GM21515 (cell line): ENCODE data around the gene ETS2.

Experiments used
- ATAC-seq: cut with Tn5 transposase; IDR thresholded peaks from one replicate; pipeline ENCODE4 v1.9.1; 2021; ENCODE audit not compliant: unreplicated experiment

The ETS2 gene

GRCh38 chr21:38800924-38801744 is 4.6 kb upstream of the ETS2 start:
- no peak for ATAC-seq

DNA sequence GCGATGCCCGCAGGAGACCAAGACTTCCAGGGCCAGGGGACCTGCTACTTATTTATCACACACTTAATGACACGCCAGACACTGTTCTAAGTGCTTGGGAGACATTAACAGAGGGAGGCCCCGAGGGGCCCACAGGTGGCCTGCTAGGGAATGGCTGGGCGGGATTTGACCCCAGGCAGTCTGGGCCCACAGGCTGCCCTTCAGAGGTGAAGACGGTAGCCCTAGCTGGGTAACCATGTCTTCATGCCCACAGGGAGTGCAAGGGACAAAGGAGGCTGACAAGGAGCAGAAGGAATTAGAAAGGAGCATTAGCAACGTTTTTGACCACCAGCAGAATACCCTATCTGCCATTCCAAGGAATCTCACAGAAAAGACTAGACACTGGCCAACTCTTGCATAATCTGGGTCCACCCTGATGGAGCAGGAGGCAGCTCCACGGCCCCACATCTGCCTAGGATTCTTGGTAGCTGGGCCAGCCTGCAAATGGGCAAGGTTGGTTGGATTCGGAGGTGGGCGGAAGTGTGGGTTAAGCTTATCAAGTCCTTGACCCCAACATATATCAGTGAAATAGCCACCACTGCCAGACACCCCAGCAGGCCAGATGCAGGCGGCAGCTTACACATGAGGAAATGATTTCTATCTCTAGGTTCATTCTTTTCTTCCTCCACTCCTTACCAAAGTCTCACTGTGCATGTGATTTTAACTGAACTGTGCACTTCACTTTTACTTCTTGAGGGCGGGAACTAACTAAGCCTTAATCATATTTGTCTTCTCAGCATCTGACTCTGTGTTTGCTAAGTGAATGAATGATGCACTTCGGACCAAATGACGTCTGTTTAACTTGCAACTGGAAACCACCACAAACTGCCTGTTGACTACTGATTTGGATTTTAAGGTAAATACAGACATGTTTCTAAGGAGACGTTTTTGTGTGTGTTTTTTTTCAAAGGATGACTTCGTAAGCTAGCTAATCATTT is 3.4 kb upstream of the ETS2 start:
- no peak for ATAC-seq

- ATAC-seq, result no peak
Observed at GRCh38 chr21:38803075-38803660, 2.6 kb upstream of the ETS2 start.

DNA sequence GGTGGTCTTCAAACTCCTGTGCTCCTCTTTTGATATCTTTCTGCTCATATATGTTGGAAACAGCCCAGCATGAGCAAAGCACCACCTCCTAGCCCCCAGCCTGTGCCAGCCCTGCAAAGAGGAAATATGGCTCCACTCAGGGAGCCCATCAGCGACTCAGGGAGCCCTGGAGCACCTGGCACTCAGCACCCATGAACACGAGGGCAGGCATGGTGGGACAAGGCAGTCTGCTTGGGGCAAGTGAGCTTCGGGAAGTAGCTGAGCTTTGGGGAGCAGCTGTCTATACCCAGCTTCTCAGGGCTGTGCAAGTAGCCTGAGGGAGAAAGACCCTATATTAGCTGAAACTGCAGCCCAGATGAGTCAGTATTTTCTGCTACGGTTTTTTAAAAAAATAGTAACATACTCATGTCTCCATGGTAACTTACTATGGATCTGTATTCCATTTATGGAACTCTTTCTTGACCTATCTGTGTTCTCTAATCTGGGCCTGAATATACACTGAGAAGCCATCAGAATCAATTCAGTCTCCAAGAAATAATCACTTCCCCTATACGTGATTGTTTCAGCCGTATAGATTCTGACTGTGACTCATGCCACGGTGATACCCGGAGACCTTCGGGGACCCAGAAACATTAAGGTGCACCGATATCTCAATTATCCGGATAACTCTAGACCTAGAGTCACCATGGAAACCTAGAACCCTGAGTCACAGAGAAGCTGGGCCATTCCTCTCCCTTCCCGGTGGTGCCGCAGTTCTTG is 1.5 kb upstream of the ETS2 start:
- no peak for ATAC-seq

DNA sequence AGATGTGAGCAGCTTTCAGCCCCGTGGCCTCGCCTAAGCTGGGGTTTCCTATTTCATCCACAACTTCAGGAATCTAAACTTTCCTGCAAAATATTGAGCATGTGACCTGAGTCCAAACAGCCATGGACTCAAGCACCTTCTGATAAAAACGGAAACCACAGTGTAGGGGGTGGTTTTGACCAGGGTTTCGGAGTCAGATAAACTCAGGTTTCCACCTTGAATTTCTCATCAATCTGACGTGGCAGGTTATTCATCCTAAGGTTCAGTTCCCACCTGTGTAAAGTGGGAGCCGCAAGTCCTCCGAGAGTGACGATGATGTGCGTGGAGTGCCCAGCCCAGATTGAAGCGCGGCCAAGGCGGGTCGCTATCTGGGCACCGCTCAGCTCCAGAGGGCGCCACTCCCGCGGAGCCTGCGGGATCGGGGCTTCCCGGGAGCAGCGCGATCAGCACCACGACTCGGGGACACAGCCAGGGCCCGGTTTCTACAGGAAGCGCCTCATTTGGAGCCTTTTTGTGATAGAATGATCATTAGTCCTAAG is 871 bp upstream of the ETS2 start:
- ATAC-seq, result peak; percentile 11

DNA sequence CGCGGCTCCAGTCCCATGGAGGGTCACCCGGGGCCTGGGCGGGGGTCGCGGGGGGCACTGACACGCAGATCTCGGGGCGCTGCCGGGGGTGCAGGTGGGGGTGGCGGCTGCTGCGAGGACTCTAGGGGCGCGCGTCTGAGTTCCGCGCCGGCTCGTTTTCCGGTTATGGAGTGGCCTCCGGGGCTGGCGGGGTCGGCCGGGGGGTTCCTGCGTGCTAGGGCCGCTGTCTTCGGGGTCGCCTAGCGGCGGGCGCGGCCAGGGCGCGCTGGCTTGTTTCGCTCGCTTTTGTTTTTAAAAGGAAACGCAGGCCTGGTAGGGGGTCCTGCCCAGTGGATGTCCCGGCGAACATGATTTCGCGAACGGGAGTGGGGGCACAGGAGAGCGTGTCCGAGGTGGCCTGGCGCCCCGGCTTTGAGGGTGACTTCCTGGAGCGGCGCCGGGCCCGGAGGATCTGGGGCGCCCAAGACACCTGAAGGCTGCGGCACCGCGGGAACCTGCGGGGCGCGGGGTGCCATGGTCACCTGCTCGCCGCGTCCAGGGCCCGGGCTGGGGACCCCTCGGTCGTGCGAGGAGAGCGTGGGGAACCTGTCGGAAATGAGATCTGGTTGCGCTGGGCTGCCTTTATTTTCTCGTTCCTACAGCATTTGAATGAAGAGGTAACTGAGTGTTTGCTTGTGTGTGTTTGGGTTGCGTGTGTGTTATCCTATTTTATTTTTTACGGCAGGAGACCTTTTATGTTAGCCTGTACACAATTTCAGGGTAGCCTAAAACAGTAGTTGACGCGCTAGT is 618 bp downstream of the ETS2 start:
- ATAC-seq, result no peak

GRCh38 chr21:38806942-38807284 is 1.2 kb downstream of the ETS2 start:
- no peak for ATAC-seq

DNA sequence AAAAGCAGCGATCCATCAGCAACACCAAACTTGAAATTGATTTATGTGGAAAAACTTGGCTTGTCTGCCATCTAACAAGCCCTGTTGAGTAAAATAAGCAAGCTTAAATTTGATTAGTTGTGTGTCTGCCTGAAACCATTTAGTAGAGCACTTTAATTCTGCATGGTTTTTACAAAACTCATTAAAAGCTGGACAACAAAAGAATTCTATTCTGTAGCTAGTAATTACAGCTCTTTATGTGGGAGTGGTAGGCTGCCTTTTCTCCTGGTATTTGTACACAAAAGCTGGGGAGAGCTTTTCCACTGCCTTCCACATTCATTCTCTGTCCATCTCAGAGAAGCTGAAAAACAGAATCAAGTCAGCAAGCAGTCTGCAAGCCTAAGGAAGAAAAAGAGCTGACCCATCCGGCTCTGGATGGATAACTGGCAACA is 1.7 kb downstream of the ETS2 start:
- no peak for ATAC-seq

GRCh38 chr21:38807986-38808385 is 2.3 kb downstream of the ETS2 start:
- no peak for ATAC-seq

DNA sequence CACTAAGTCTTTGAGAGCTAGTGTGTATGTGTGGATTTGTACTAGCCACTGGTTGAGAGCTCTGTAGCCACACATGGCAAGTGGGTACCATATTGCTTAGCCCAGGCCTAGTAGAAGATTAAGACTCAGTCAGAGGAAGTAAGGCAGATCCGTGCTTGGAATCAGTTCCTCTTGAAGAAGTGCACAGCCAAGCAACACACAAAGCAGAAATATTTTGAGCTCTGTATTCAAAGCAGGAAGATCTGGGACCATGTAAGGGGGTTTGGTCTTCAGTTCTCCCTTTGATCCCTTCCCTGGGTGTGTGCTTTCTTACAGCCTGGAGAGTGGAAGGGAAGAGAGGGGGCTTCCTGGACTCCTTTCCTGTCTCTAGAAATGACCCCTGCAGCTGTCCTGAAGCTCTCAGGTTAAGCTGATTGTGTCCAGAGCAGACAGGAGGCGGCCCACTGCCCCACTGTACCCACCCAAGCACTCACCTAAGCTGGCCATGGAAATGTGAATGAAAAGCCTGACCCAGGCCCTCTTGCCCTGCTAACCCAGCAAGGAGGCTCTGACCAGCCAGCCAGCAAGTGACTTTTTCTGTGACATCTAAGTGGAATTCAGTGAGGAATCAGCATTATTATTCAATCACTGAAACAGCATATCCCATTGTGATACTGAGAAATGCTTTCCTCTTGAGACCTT is 3.6 kb downstream of the ETS2 start:
- ATAC-seq, result no peak

- ATAC-seq, result no peak
Observed at GRCh38 chr21:38810034-38810825, 4.5 kb downstream of the ETS2 start.

DNA sequence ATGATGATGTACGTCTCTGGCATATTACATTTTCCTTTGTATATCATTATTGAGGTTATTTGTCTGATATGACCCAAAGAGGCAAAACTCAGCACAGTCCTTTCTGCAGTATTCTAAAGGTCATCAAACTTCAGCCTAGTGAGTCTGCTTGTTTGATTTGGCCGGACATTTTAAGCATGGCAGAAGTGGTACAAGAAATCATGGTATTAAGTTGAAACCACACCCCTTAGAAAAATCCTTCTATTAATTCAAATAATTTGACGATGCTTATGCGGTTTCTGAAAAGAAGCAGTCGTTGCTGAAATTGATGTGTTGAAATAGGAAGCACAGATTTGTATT is 5.1 kb downstream of the ETS2 start:
- ATAC-seq, result no peak

DNA sequence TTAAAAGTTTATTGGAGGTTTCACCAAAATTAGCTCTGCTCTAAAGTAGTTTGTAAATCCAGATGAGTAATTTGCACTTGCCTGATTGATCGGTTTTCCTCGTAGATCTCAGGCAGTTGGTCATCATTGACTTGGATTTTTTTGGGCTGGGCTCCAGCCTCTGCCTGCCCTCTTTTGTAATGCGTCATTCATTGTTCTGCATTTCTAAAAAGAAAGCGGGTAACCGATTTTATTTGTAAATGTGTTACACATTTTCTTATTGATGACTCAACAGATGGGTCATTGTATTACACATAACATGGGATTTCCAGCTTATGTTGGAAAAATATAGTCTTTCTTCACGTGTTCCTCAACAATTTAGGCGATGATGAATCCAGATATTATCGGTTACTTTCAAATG is 5.5 kb downstream of the ETS2 start:
- no peak for ATAC-seq

DNA sequence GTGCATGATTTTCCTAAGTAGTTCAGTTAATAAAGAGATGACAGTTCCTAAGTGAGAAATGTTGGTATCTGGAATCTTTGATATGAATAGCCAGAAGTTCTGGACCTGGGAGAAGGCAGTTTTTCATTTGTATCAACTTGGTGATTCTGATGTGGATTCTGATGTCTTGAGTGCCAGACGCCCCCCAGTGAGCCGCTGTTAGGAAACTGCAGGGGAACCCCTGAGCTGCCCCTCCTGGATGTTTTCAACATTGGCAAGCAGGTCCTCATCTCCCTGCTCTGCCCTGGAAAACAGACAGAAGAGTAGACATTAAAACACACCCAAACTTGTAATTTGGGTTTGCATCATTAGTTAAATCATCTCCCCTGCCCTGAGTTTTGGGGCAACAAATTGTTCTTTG is 7.4 kb downstream of the ETS2 start:
- ATAC-seq, result no peak

GRCh38 chr21:38813547-38813946 is 7.8 kb downstream of the ETS2 start:
- no peak for ATAC-seq

DNA sequence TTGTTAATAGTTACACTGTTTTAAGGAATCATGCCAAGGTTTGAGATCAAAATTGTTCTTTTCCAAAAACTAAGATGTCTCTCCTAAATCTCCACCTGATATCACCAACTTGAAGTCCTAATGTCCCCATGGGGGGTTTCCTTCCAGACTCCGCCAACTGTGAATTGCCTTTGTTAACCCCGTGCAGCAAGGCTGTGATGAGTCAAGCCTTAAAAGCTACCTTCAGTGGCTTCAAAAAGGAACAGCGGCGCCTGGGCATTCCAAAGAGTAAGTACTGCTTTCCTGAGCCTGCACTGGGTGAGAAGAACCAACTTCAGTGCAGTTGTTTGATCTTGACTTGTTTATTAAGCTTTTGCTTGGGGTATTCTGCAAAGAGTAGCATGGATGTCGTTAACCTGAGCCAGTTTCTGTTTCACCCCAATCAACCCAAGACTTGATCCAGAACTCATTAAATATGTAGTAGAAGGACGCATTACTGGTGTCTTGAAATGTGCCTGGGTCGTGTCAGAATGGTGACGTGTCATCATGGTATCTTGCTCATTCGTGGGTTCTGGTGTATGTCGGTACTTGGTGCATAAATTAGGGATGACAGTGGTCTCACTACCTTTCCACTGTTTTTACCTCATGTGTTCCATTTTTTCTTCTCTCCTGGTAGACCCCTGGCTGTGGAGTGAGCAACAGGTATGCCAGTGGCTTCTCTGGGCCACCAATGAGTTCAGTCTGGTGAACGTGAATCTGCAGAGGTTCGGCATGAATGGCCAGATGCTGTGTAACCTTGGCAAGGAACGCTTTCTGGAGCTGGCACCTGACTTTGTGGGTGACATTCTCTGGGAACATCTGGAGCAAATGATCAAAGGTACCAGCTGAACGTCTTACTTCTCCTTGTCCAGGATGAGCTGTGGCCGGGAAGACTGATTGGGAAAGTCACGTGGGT is 8.7 kb downstream of the ETS2 start:
- no peak for ATAC-seq

GRCh38 chr21:38815060-38815405 is 9.3 kb downstream of the ETS2 start:
- no peak for ATAC-seq
